ENCODE results near the gene NOP16. TPM values are rescaled to one million over a fixed set of nuclear protein-coding genes. Genes with fewer than 3 reads are reported as not detected.

Gene NOP16
- total and polyA plus RNA-seq, 2 of the 13 experiments (the other 11 are each of a cell fraction or from before 2014, with no cell fraction given) = 43.3 to 48.4 TPM

DNA sequence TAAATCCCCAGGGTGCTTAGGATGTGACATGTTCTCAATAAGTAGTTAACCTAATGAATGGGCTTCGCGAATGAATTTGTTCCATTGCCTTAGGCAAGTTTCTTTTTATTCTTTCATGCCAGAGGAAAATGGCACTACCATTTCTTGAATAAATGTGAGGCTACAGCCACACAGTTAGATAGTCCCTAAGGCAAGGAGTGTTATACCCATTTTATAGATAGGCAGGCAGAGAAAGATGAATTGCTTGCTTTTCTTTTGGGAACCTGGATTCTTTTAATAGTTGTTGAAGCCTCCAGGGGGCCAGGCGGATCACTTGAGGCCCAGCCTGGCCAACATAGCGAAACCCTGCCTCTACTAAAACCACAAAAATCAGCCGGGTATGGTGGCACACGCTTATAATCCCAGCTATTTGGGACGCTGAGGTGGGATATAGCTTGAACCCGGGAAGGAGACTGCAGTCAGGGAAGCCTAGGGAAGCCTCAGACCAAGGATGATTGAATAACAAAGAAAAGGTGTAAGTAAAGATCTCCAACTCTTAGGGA is 943 bp downstream of the NOP16 start:
- H3K79me2 ChIP-seq (ENCODE audit: insufficient read depth, low read length) = peaks cover 42% of the 10 kb centered on the region
- ATAC-seq (no peak), DNase-seq (ENCODE audit: low spot score) (no peak), FAIRE-seq (no peak)
- CTCF ChIA-PET (ENCODE audit: low intra/inter-chr PET ratio, low total read pairs) = no interaction called here
- no peaks in the 10 kb centered on the region for H3K9me3 ChIP-seq (ENCODE audit: low read length)
- in situ Hi-C loops (cut with HindIII; ENCODE audit: extremely low pct_ligation_motif_present, low pct_unique_long_range_greater_than_20kb) = no loop called here
- H3K27me3 ChIP-seq (ENCODE audit: control insufficient read depth in 1 of 2, insufficient read depth in 2 of 2, low read length in 2 of 2) = no peaks in the 10 kb centered on the region; a peak in 1 of 5 replicates
- peak overlapping the region; percentile 89 for H3K4me2 ChIP-seq (ENCODE audit: low read depth, low read length)
- H4K20me1 ChIP-seq (ENCODE audit: insufficient read depth, low read length) = peaks cover 11% of the 10 kb centered on the region; the same call in 1 of the 2 replicates
- BruUV-seq (replicated peaks) = no TSS peak
- H3K4me1 ChIP-seq (ENCODE audit: insufficient read depth, low read length) = peaks cover 31% of the 10 kb centered on the region
- H3K4me3 ChIP-seq (replicated peaks in 1 of 3; ENCODE audit: insufficient read depth in 1 of 3, low read depth in 2 of 3, low read length in 3 of 3) = peak overlapping the region; percentile 71 to 93 (median 92)
- POLR2A ChIA-PET = interaction anchor here (1.0 to 2.3 kb wide), 5 partner anchors 26 to 156 kb away, joined by 3 to 31 read pairs (median 4); partner anchors contain the start of genes KIAA1191 and RNF44
- H3K27ac ChIP-seq (ENCODE audit: extremely low read length, insufficient read depth, low read length) = peak overlapping the region; percentile 99
- H3K9ac ChIP-seq (ENCODE audit: insufficient read depth, low read depth, low read length) = peak overlapping the region; percentile 97
- 29% methylated on average over 8 of the region's 8 CpGs for WGBS (ENCODE audit: low lambda C conversion rate)
- H3K36me3 ChIP-seq (replicated peaks in 1 of 2; ENCODE audit: control insufficient read depth in 1 of 2, insufficient read depth in 2 of 2, low read length in 2 of 2) = peaks cover 13 to 45% of the 10 kb centered on the region in 2 experiments
- intact Hi-C loops (cut with micrococcal nuclease; ENCODE audit: unreplicated experiment) = no loop called here
- H2AFZ ChIP-seq (ENCODE audit: low read length) = no peak overlapping the region
- TF ChIP-seq ZNF121 (CRISPR knock-in tag; IDR thresholded peaks at IDR 0.05) (peak; percentile 69), CHD4 (IDR thresholded peaks at IDR 0.05; ENCODE audit: borderline replicate concordance, low read length) (0 out of 2 replicates have a peak, but pooled peaks have one; percentile 15), ZNF773 (CRISPR knock-in tag; IDR thresholded peaks at IDR 0.05; ENCODE audit: borderline replicate concordance) (no peak), GABPB1 (CRISPR knock-in tag; IDR thresholded peaks at IDR 0.05) (no peak), BORCS8-MEF2B (CRISPR knock-in tag; IDR thresholded peaks at IDR 0.05) (no peak), ZNF629 (CRISPR knock-in tag; conservative IDR thresholded peaks at IDR 0.05) (peak; percentile 90), ZNF264 (CRISPR knock-in tag; IDR thresholded peaks at IDR 0.05) (no peak)
- TF ChIP-seq, protein P1, sequence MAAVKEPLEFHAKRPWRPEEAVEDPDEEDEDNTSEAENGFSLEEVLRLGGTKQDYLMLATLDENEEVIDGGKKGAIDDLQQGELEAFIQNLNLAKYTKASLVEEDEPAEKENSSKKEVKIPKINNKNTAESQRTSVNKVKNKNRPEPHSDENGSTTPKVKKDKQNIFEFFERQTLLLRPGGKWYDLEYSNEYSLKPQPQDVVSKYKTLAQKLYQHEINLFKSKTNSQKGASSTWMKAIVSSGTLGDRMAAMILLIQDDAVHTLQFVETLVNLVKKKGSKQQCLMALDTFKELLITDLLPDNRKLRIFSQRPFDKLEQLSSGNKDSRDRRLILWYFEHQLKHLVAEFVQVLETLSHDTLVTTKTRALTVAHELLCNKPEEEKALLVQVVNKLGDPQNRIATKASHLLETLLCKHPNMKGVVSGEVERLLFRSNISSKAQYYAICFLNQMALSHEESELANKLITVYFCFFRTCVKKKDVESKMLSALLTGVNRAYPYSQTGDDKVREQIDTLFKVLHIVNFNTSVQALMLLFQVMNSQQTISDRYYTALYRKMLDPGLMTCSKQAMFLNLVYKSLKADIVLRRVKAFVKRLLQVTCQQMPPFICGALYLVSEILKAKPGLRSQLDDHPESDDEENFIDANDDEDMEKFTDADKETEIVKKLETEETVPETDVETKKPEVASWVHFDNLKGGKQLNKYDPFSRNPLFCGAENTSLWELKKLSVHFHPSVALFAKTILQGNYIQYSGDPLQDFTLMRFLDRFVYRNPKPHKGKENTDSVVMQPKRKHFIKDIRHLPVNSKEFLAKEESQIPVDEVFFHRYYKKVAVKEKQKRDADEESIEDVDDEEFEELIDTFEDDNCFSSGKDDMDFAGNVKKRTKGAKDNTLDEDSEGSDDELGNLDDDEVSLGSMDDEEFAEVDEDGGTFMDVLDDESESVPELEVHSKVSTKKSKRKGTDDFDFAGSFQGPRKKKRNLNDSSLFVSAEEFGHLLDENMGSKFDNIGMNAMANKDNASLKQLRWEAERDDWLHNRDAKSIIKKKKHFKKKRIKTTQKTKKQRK (IDR thresholded peaks at IDR 0.05; ENCODE audit: low read length) = no peak
- TF ChIP-seq, protein P2, sequence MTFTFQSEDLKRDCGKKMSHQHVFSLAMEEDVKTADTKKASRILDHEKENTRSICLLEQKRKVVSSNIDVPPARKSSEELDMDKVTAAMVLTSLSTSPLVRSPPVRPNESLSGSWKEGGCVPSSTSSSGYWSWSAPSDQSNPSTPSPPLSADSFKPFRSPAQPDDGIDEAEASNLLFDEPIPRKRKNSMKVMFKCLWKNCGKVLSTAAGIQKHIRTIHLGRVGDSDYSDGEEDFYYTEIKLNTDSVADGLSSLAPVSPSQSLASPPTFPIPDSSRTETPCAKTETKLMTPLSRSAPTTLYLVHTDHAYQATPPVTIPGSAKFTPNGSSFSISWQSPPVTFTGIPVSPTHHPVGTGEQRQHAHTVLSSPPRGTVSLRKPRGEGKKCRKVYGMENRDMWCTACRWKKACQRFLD (CRISPR knock-in tag; IDR thresholded peaks at IDR 0.05; ENCODE audit: borderline replicate concordance) = no peak
